Activated naive CD4-positive, alpha-beta T cell treated with anti-CD3 and anti-CD28 coated beads, Interleukin-2, amount 50 U/mL, for 24 hours (primary cell): ENCODE measurements around the gene ATPAF1.
"Not testable (repeated sequence)": the region's sequence is repeated elsewhere in the genome, so short reads cannot be mapped to it uniquely, and the experiment has no call there.

Experiments used
- H3K27ac Mint-ChIP-seq: one replicate; pipeline ENCODE4 v1.8.0; 2021; ENCODE audit warnings: mild to moderate bottlenecking, mixed read lengths
- H3K27me3 Mint-ChIP-seq: one replicate; pipeline ENCODE4 v1.8.0; 2021; ENCODE audit warnings: mixed read lengths
- H3K36me3 Mint-ChIP-seq: one replicate; pipeline ENCODE4 v1.8.0; 2021; ENCODE audit warnings: mixed read lengths
- H3K4me1 Mint-ChIP-seq: one replicate; pipeline ENCODE4 v1.8.0; 2021; ENCODE audit warnings: mixed read lengths
- H3K4me3 Mint-ChIP-seq: one replicate; pipeline ENCODE4 v1.8.0; 2021; ENCODE audit warnings: mild to moderate bottlenecking, mixed read lengths
- H3K9me3 Mint-ChIP-seq: one replicate; pipeline ENCODE4 v1.8.0; 2021; ENCODE audit warnings: mixed read lengths

Gene ATPAF1

DNA sequence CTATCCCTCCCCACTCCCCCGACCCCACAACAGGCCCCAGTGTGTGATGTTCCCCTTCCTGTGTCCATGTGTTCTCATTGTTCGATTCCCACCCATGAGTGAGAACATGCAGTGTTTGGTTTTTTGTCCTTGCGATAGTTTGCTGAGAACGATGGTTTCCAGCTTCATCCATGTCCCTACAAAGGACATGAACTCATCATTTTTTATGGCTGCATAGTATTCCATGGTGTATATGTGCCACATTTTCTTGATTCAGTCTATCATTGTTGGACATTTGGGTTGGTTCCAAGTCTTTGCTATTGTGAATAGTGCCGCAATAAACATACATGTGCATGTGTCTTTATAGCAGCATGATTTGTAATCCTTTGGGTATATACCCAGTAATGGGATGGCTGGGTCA is 5.2 kb downstream of the ATPAF1 start:
- not testable (repeated sequence) for H3K27me3 Mint-ChIP-seq, H3K36me3 Mint-ChIP-seq, H3K9me3 Mint-ChIP-seq, H3K4me3 Mint-ChIP-seq, H3K27ac Mint-ChIP-seq
- peaks cover 23% of the 10 kb centered on the region for H3K4me1 Mint-ChIP-seq

DNA sequence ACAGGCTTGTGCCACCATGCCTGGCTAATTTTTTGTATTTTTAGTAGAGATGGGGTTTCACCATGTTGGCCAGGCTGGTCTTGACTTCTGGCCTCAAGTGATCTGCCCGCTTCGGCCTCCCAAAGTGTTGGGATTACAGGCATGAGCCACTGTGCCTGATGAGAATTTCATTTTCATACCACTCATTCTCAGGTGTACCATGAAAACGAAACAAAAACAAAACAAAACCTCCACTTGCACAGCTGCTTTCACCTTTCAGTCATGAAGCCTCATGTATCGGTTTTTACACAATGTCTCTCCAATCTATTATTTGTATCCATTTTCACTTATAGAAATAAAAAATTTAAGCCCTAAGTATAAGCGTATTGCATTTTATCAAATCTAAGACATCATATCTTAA is 8.0 kb downstream of the ATPAF1 start:
- H3K36me3 Mint-ChIP-seq, result peaks cover 20% of the 10 kb centered on the region
- not testable (repeated sequence) for H3K27me3 Mint-ChIP-seq, H3K4me1 Mint-ChIP-seq, H3K4me3 Mint-ChIP-seq, H3K9me3 Mint-ChIP-seq, H3K27ac Mint-ChIP-seq

- no peaks in the 10 kb centered on the region for H3K27me3 Mint-ChIP-seq
- no peak overlapping the region for H3K27ac Mint-ChIP-seq
- no peaks in the 10 kb centered on the region for H3K9me3 Mint-ChIP-seq
- peaks cover 21% of the 10 kb centered on the region for H3K36me3 Mint-ChIP-seq
- H3K4me3 Mint-ChIP-seq, result no peak overlapping the region
- H3K4me1 Mint-ChIP-seq, result peaks cover under 1% of the 10 kb centered on the region
These were observed 8.8 kb downstream of the ATPAF1 start for GRCh38 chr1:46659307-46659870.

DNA sequence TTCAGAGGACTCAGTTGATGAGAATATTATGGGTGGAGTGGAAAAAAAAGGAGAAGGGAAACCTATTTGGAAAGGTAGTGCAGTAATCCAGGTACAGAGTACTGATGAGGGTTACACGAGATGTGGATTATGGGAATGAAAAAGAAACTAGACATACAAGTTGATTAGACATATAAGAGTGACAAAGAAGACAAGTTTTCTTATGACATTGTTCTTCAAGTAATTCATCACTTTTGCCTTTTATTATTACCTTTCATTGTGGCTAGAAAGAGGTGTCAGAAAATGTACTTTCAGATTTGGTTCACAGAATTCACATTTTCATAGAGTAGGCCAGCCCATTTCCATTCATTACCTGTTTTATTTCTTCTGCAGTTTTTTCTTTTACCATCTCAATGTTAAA is 10.4 kb downstream of the ATPAF1 start:
- Mint-ChIP-seq H3K27me3 (no peaks in the 10 kb centered on the region), H3K4me3 (no peak overlapping the region), H3K9me3 (no peaks in the 10 kb centered on the region), H3K36me3 (peaks cover 27% of the 10 kb centered on the region), H3K4me1 (no peaks in the 10 kb centered on the region), H3K27ac (peak overlapping the region; percentile 52)

DNA sequence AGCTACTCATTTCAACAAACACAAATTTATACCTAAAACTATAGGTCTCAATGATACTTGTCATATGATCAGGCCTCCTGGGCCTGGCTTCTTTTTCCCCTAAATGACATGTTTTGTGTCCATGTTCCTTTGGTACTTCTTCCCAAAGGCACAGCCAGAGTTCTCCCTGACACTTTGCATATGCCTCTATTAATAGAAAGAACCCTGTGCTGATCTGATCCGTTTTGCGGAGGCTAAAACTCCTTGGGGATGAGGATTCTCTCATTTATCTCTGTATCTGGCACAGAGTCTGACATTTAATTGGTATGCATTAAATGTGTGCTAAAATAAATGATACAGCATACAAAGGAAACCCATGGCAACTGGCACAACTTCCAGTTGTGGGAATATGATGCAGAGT is 11.5 kb downstream of the ATPAF1 start:
- Mint-ChIP-seq H3K27ac (no peak overlapping the region), H3K4me1 (no peaks in the 10 kb centered on the region), H3K4me3 (no peak overlapping the region), H3K9me3 (no peaks in the 10 kb centered on the region), H3K27me3 (no peaks in the 10 kb centered on the region), H3K36me3 (peaks cover 35% of the 10 kb centered on the region)

- H3K27me3 Mint-ChIP-seq, result no peaks in the 10 kb centered on the region
- no peaks in the 10 kb centered on the region for H3K9me3 Mint-ChIP-seq
- no peak overlapping the region for H3K4me3 Mint-ChIP-seq
- no peaks in the 10 kb centered on the region for H3K4me1 Mint-ChIP-seq
- H3K27ac Mint-ChIP-seq, result no peak overlapping the region
- peaks cover 35% of the 10 kb centered on the region for H3K36me3 Mint-ChIP-seq
These were observed 12.3 kb downstream of the ATPAF1 start for GRCh38 chr1:46655848-46656247.

DNA sequence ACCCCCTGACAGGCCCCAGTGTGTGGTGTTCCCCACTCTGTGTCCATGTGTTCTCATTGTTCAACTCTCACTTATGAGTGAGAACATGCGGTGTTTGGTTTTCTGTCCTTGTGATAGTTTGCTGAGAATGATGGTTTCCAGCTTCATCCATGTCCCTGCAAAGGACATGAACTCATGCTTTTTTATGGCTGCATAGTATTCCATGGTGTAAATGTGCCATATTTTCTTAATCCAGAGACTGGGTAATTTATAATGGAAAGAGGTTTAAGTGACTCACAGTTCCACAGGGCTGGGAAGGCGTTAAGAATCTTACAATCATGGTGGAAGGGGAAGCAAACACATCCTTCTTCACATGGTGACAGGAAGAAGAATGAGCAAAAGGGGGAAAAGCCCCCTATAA is 13.5 kb downstream of the ATPAF1 start:
- H3K27ac Mint-ChIP-seq, H3K4me1 Mint-ChIP-seq, H3K27me3 Mint-ChIP-seq, H3K4me3 Mint-ChIP-seq, H3K9me3 Mint-ChIP-seq: not testable (repeated sequence)
- H3K36me3 Mint-ChIP-seq, result peaks cover 40% of the 10 kb centered on the region

DNA sequence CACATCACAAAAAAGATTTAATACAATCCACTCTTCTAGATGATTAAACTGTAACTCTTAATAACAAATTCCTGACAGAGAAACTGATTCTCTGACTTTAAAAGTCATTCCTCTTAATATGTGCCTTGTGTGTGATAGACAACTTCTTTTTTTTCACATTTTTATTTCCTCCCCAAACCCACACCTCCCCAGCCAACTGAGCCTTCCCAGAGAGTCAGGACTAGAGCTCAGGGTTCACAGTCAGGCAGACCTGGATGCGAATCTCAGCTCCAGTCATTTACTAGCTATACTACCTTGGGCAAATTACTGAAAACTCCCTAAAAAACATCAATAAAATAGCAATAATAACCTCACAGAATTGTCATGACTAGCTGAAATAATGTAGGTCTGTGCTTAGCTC is 14.2 kb downstream of the ATPAF1 start:
- H3K4me3 Mint-ChIP-seq, result no peak overlapping the region
- no peaks in the 10 kb centered on the region for H3K27me3 Mint-ChIP-seq
- no peaks in the 10 kb centered on the region for H3K4me1 Mint-ChIP-seq
- no peaks in the 10 kb centered on the region for H3K9me3 Mint-ChIP-seq
- peaks cover 44% of the 10 kb centered on the region for H3K36me3 Mint-ChIP-seq
- no peak overlapping the region for H3K27ac Mint-ChIP-seq

GRCh38 chr1:46653405-46653958 is 14.7 kb downstream of the ATPAF1 start:
- Mint-ChIP-seq H3K4me1 (no peaks in the 10 kb centered on the region), H3K27me3 (no peaks in the 10 kb centered on the region), H3K36me3 (peaks cover 44% of the 10 kb centered on the region), H3K9me3 (no peaks in the 10 kb centered on the region), H3K27ac (no peak overlapping the region), H3K4me3 (no peak overlapping the region)

DNA sequence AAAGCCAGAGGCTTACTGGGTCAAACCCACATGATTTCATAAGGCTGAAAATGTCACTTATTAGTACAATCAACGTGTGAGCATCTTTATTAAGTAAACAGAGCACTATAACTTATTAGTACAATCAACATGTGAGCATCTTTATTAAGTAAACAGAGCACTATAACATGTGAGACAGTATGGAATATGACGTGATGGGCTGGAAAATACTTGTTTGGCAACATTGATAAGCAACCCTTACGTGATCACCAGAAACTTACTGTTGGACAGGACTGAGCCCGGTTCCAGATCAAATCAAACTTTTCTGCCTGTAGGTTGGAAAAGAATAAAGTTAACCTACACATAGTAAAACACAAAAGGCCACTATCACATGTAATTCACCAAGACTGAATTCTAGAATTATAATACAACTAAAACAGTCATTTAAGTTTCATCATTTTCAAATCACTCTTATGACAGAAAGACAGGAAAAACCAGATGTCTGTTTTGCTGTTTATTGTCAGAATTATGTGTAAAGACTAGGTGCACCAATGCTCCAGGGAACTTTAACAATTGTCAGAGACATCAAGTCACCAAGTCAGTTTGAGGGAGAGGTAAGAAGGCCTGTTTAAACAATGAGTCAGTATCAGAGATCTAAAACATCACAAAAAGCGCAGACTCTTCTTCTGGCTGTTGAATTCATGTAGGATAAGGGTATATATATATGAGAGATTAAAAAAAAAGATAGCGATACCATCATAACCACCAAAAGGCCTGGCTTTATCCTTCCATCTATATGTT is 15.7 kb downstream of the ATPAF1 start:
- no peaks in the 10 kb centered on the region for H3K27me3 Mint-ChIP-seq
- peaks cover 43% of the 10 kb centered on the region for H3K36me3 Mint-ChIP-seq
- H3K9me3 Mint-ChIP-seq, result no peaks in the 10 kb centered on the region
- no peak overlapping the region for H3K4me3 Mint-ChIP-seq
- no peaks in the 10 kb centered on the region for H3K4me1 Mint-ChIP-seq
- no peak overlapping the region for H3K27ac Mint-ChIP-seq

- H3K27ac Mint-ChIP-seq, H3K4me1 Mint-ChIP-seq, H3K9me3 Mint-ChIP-seq, H3K27me3 Mint-ChIP-seq, H3K4me3 Mint-ChIP-seq: not testable (repeated sequence)
- peaks cover 50% of the 10 kb centered on the region for H3K36me3 Mint-ChIP-seq
These were observed 17.0 kb downstream of the ATPAF1 start for GRCh38 chr1:46651152-46651551.

GRCh38 chr1:46650491-46650890 is 17.7 kb downstream of the ATPAF1 start:
- Mint-ChIP-seq H3K9me3 (no peaks in the 10 kb centered on the region), H3K36me3 (peaks cover 45% of the 10 kb centered on the region)

GRCh38 chr1:46649764-46650163 is 18.4 kb downstream of the ATPAF1 start:
- H3K4me3 Mint-ChIP-seq, result no peak overlapping the region
- H3K9me3 Mint-ChIP-seq, result no peaks in the 10 kb centered on the region
- H3K27ac Mint-ChIP-seq, result no peak overlapping the region
- H3K36me3 Mint-ChIP-seq, result peaks cover 41% of the 10 kb centered on the region
- no peaks in the 10 kb centered on the region for H3K27me3 Mint-ChIP-seq
- no peaks in the 10 kb centered on the region for H3K4me1 Mint-ChIP-seq

More at GRCh38 chr1:46650491-46650890, 17.7 kb downstream of the ATPAF1 start:
- Mint-ChIP-seq H3K27me3 (no peaks in the 10 kb centered on the region), H3K27ac (no peak overlapping the region), H3K4me3 (no peak overlapping the region), H3K4me1 (no peaks in the 10 kb centered on the region)

- Mint-ChIP-seq H3K27me3 (no peaks in the 10 kb centered on the region), H3K4me1 (no peaks in the 10 kb centered on the region), H3K27ac (no peak overlapping the region), H3K4me3 (no peak overlapping the region), H3K36me3 (peaks cover 29% of the 10 kb centered on the region), H3K9me3 (no peaks in the 10 kb centered on the region)
These were observed 20.6 kb downstream of the ATPAF1 start for GRCh38 chr1:46647611-46648010.

- H3K36me3 Mint-ChIP-seq, result peaks cover 25% of the 10 kb centered on the region
- no peaks in the 10 kb centered on the region for H3K9me3 Mint-ChIP-seq
- H3K4me3 Mint-ChIP-seq, result no peak overlapping the region
- no peaks in the 10 kb centered on the region for H3K4me1 Mint-ChIP-seq
- no peaks in the 10 kb centered on the region for H3K27me3 Mint-ChIP-seq
- no peak overlapping the region for H3K27ac Mint-ChIP-seq
These were observed 21.3 kb downstream of the ATPAF1 start for GRCh38 chr1:46646844-46647243.

GRCh38 chr1:46646331-46646730 is 21.8 kb downstream of the ATPAF1 start:
- Mint-ChIP-seq H3K36me3 (peaks cover 28% of the 10 kb centered on the region), H3K4me1 (no peaks in the 10 kb centered on the region), H3K27me3 (no peaks in the 10 kb centered on the region), H3K4me3 (no peak overlapping the region), H3K9me3 (no peaks in the 10 kb centered on the region), H3K27ac (no peak overlapping the region)
